Mucosa of descending colon (tissue), 3 donors: ENCODE data around the gene DCPS. TPM values are rescaled to one million over a fixed set of nuclear protein-coding genes. Genes with fewer than 3 reads are reported as not detected.

Source experiments
- ATAC-seq: fragments of 200-7000 bp; cut with Tn5 transposase; one replicate; pipeline ENCODE4 v1.9.1; 2020; ENCODE audit warnings: mild to moderate bottlenecking, moderate library complexity
- DNase-seq, 3 donors: peaks; one replicate each; pipeline ENCODE4 v3.0.0-alpha.2; 2020
- H3K36me3 ChIP-seq: fragments of 200-600 bp; one replicate; pipeline ENCODE4 v1.8.0; 2021; ENCODE audit warnings: low read depth, mild to moderate bottlenecking
- H3K4me1 ChIP-seq: fragments of 200-600 bp; one replicate; pipeline ENCODE4 v1.8.0; 2021; ENCODE audit warnings: low read depth, mild to moderate bottlenecking
- H3K4me3 ChIP-seq: fragments of 200-600 bp; one replicate; pipeline ENCODE4 v1.8.0; 2021; ENCODE audit warnings: mild to moderate bottlenecking
- H3K9me3 ChIP-seq: fragments of 200-600 bp; one replicate; pipeline ENCODE4 v1.8.0; 2021; ENCODE audit warnings: mild to moderate bottlenecking
- CTCF ChIP-seq: fragments of 200-600 bp; IDR thresholded peaks from one replicate; pipeline ENCODE4 v1.8.0; 2022; ENCODE audit warnings: antibody characterized with exemption, mild to moderate bottlenecking
- intact Hi-C, 2 donors: fragments of 100-400 bp; cut with DNase I in 1 of 2; cut with micrococcal nuclease in 1 of 2; formaldehyde crosslinking; loops; one replicate each; pipeline versions ENCODE4 v1.11.0 to v1.11.1; 2022; cut with DNase I, micrococcal nuclease
- total RNA-seq, 3 donors: library from RNA; stranded (reverse); fragmentation: NEBNext Ultra II Directional in 2 of 3; extraction: Animal tissue kit (Norgen Biotek cat#: 25700) in 2 of 3; gene quantifications; one replicate each; pipeline versions ENCODE4 v1.2.1 to v1.2.4, GENCODE V29; 2021 to 2023
- donor health status: DM: no; HTN: no; CAD: no; lungs with moderate emphysema.
- donor health status: DM: no; HTN: no; CAD: no.
- donor health status: DM: no; HTN: yes; CAD: no.

Gene DCPS
- total RNA-seq, 3 donors from 2014 or later: 10.0 to 21.3 (median 14.8) TPM

GRCh38 chr11:126257764-126258163 is 46.1 kb upstream of the DCPS start:
- H3K9me3 ChIP-seq: no peaks in the 10 kb centered on the region
- no peak for TF ChIP-seq CTCF
- ATAC-seq (no peak), DNase-seq (no peak)
- no peaks in the 10 kb centered on the region for H3K4me1 ChIP-seq
- intact Hi-C loops: no loop called here
- no peak overlapping the region for H3K4me3 ChIP-seq
- peaks cover 9% of the 10 kb centered on the region for H3K36me3 ChIP-seq

- Histone ChIP-seq H3K9me3 (no peaks in the 10 kb centered on the region), H3K4me1 (peaks cover under 1% of the 10 kb centered on the region), H3K36me3 (peaks cover 14% of the 10 kb centered on the region), H3K4me3 (no peak overlapping the region)
- intact Hi-C loops: no loop called here
- no peak for DNase-seq
- TF ChIP-seq CTCF: no peak
- no peak for ATAC-seq
Observed at GRCh38 chr11:126262216-126262615, 41.6 kb upstream of the DCPS start.

GRCh38 chr11:126263489-126263888 is 40.4 kb upstream of the DCPS start:
- intact Hi-C loops: no loop called here
- H3K4me3 ChIP-seq: no peak overlapping the region
- H3K4me1 ChIP-seq: peaks cover 9% of the 10 kb centered on the region
- peaks cover 14% of the 10 kb centered on the region for H3K36me3 ChIP-seq
- H3K9me3 ChIP-seq: no peaks in the 10 kb centered on the region
- ATAC-seq (no peak), DNase-seq (no peak)
- no peak for TF ChIP-seq CTCF

GRCh38 chr11:126265811-126266210 is 38.0 kb upstream of the DCPS start:
- no peak for ATAC-seq
- DNase-seq: no peak
- TF ChIP-seq CTCF: no peak
- intact Hi-C loops: no loop called here
- Histone ChIP-seq H3K36me3 (peaks cover 14% of the 10 kb centered on the region), H3K9me3 (no peaks in the 10 kb centered on the region), H3K4me3 (no peak overlapping the region), H3K4me1 (peaks cover 11% of the 10 kb centered on the region)

- intact Hi-C loops: no loop called here
- no peak for ATAC-seq
- H3K9me3 ChIP-seq: no peaks in the 10 kb centered on the region
- peaks cover 10% of the 10 kb centered on the region for H3K36me3 ChIP-seq
- peaks cover 11% of the 10 kb centered on the region for H3K4me1 ChIP-seq
- no peak for TF ChIP-seq CTCF
- H3K4me3 ChIP-seq: no peak overlapping the region
- DNase-seq: no peak
Observed at GRCh38 chr11:126267650-126268049, 36.2 kb upstream of the DCPS start.

- ATAC-seq (peak; percentile 20), DNase-seq (no peak)
- TF ChIP-seq CTCF: no peak
- peak overlapping the region; percentile 37 for H3K4me3 ChIP-seq
- intact Hi-C loops: no loop called here
- H3K9me3 ChIP-seq: no peaks in the 10 kb centered on the region
- peaks cover 11% of the 10 kb centered on the region for H3K4me1 ChIP-seq
- peaks cover 7% of the 10 kb centered on the region for H3K36me3 ChIP-seq
Observed at GRCh38 chr11:126268361-126268707, 35.5 kb upstream of the DCPS start.
